WTC11 (cell line): ENCODE data around the gene SPSB2. TPM values are rescaled to one million over a fixed set of nuclear protein-coding genes. Genes with fewer than 3 reads are reported as not detected.

Source experiments
- ATF2 ChIP-seq: sonication (generic); formaldehyde crosslinking; IDR thresholded peaks from 2 replicates; pipeline ENCODE4 v1.8.1; 2022; ENCODE audit warnings: low read depth, missing genetic modification reagents, borderline replicate concordance
- ATF3 ChIP-seq: sonication (generic); formaldehyde crosslinking; conservative IDR thresholded peaks from 2 replicates; pipeline ENCODE4 v1.8.1; 2022; ENCODE audit warnings: mild to moderate bottlenecking, missing genetic modification reagents
- CREM ChIP-seq: sonication (generic); formaldehyde crosslinking; IDR thresholded peaks from 2 replicates; pipeline ENCODE4 v1.8.1; 2022; ENCODE audit warnings: mild to moderate bottlenecking, missing genetic modification reagents, moderate library complexity
- E2F1 ChIP-seq: sonication (generic); formaldehyde crosslinking; IDR thresholded peaks from 2 replicates; pipeline ENCODE4 v1.8.0; 2022; ENCODE audit warnings: mild to moderate bottlenecking, missing genetic modification reagents
- E2F5 ChIP-seq: sonication (generic); formaldehyde crosslinking; IDR thresholded peaks from 2 replicates; pipeline ENCODE4 v1.8.1; 2022; ENCODE audit warnings: mild to moderate bottlenecking, moderate library complexity, missing genetic modification reagents
- FOXJ3 ChIP-seq: sonication (generic); formaldehyde crosslinking; IDR thresholded peaks from 2 replicates; pipeline ENCODE4 v1.9.0; 2021; ENCODE audit warnings: missing genetic modification reagents, mild to moderate bottlenecking, borderline replicate concordance
- HMGXB4 ChIP-seq: sonication (generic); formaldehyde crosslinking; IDR thresholded peaks from 2 replicates; pipeline ENCODE4 v1.8.1; 2023; ENCODE audit warnings: mild to moderate bottlenecking, moderate library complexity, missing genetic modification reagents
- IRF1 ChIP-seq: sonication (generic); formaldehyde crosslinking; IDR thresholded peaks from 2 replicates; pipeline ENCODE4 v1.8.0; 2023; ENCODE audit warnings: missing genetic modification reagents
- JUN ChIP-seq: sonication (generic); formaldehyde crosslinking; IDR thresholded peaks from 2 replicates; pipeline ENCODE4 v1.8.0; 2023; ENCODE audit warnings: mild to moderate bottlenecking, missing genetic modification reagents
- PRRX2 ChIP-seq: fragments of 250-450 bp; sonication (Bioruptor Pico); IDR thresholded peaks from 2 replicates; pipeline ENCODE4 v1.8.0; 2021; ENCODE audit warnings: mild to moderate bottlenecking
- TEAD1 ChIP-seq: sonication (generic); formaldehyde crosslinking; IDR thresholded peaks from 2 replicates; pipeline ENCODE4 v1.8.0; 2022; ENCODE audit warnings: mild to moderate bottlenecking, missing genetic modification reagents
- ZBTB21 ChIP-seq: sonication (generic); formaldehyde crosslinking; IDR thresholded peaks from 2 replicates; pipeline ENCODE4 v1.8.1; 2023; ENCODE audit warnings: mild to moderate bottlenecking, missing genetic modification reagents, borderline replicate concordance
- ZMAT4 ChIP-seq: fragments of 250-450 bp; sonication (Bioruptor Pico); IDR thresholded peaks from 2 replicates; pipeline ENCODE4 v1.9.0; 2021; ENCODE audit warnings: mild to moderate bottlenecking
- ZNF532 ChIP-seq: fragments of 250-450 bp; sonication (Bioruptor Pico); IDR thresholded peaks from 2 replicates; pipeline ENCODE4 v1.9.0; 2021; ENCODE audit warnings: mild to moderate bottlenecking, borderline replicate concordance
- total RNA-seq: library from RNA; stranded (reverse); gene quantifications from 3 replicates; pipeline ENCODE4 v1.2.3, GENCODE V29; 2021
- TF ChIP-seq, protein P1 (sequence below): sonication (generic); formaldehyde crosslinking; conservative IDR thresholded peaks from 2 replicates; pipeline ENCODE4 v1.8.1; 2023; ENCODE audit warnings: mild to moderate bottlenecking, low read depth, missing genetic modification reagents, moderate library complexity
- TF ChIP-seq, protein P2 (sequence below): sonication (generic); formaldehyde crosslinking; IDR thresholded peaks from 2 replicates; pipeline ENCODE4 v1.8.0; 2022; ENCODE audit warnings: mild to moderate bottlenecking, missing genetic modification reagents
- TF ChIP-seq, protein P3 (sequence below): sonication (generic); formaldehyde crosslinking; IDR thresholded peaks from 2 replicates; pipeline ENCODE4 v1.8.0; 2023; ENCODE audit warnings: missing genetic modification reagents, mild to moderate bottlenecking, borderline replicate concordance

Gene SPSB2
- total RNA-seq, 1 experiment from 2014 or later: 25.5 TPM

DNA sequence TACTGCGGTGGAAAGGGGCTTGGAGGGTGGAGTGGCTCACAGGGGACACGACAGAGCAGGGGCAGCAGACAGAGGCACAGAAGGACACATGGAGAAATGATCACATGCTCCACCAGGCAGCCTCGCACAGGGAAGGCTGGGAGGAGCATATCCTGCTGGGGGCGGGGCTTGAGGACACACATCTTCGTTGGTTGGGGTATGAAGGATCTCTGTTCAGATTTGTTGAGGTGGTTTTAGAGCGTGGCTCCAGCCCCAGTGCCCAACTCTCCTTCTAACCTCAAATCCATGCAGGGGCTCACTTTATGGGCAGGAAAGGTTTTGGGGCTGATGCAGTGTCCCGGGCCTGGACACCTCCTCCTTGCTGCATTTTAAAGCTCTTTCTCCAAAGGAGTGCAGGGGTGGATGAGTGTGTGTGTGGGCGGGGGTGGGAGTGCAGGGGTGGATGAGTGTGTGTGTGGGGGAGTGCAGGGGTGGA lies 45.6 kb downstream of the SPSB2 start (continued):
- TF ChIP-seq E2F5 (CRISPR knock-in tag) (no peak), ZNF532 (CRISPR knock-in tag) (no peak), TEAD1 (CRISPR knock-in tag) (no peak), ZBTB21 (CRISPR knock-in tag) (no peak), CREM (no peak), IRF1 (CRISPR knock-in tag) (no peak), HMGXB4 (CRISPR knock-in tag) (no peak), ZMAT4 (CRISPR knock-in tag) (no peak), JUN (no peak), ATF3 (CRISPR knock-in tag) (no peak), E2F1 (CRISPR knock-in tag) (no peak), ATF2 (CRISPR knock-in tag) (no peak), PRRX2 (CRISPR knock-in tag) (no peak), FOXJ3 (CRISPR knock-in tag) (no peak)
- TF ChIP-seq, protein P1, sequence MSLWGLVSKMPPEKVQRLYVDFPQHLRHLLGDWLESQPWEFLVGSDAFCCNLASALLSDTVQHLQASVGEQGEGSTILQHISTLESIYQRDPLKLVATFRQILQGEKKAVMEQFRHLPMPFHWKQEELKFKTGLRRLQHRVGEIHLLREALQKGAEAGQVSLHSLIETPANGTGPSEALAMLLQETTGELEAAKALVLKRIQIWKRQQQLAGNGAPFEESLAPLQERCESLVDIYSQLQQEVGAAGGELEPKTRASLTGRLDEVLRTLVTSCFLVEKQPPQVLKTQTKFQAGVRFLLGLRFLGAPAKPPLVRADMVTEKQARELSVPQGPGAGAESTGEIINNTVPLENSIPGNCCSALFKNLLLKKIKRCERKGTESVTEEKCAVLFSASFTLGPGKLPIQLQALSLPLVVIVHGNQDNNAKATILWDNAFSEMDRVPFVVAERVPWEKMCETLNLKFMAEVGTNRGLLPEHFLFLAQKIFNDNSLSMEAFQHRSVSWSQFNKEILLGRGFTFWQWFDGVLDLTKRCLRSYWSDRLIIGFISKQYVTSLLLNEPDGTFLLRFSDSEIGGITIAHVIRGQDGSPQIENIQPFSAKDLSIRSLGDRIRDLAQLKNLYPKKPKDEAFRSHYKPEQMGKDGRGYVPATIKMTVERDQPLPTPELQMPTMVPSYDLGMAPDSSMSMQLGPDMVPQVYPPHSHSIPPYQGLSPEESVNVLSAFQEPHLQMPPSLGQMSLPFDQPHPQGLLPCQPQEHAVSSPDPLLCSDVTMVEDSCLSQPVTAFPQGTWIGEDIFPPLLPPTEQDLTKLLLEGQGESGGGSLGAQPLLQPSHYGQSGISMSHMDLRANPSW (CRISPR knock-in tag): no peak
- TF ChIP-seq, protein P2, sequence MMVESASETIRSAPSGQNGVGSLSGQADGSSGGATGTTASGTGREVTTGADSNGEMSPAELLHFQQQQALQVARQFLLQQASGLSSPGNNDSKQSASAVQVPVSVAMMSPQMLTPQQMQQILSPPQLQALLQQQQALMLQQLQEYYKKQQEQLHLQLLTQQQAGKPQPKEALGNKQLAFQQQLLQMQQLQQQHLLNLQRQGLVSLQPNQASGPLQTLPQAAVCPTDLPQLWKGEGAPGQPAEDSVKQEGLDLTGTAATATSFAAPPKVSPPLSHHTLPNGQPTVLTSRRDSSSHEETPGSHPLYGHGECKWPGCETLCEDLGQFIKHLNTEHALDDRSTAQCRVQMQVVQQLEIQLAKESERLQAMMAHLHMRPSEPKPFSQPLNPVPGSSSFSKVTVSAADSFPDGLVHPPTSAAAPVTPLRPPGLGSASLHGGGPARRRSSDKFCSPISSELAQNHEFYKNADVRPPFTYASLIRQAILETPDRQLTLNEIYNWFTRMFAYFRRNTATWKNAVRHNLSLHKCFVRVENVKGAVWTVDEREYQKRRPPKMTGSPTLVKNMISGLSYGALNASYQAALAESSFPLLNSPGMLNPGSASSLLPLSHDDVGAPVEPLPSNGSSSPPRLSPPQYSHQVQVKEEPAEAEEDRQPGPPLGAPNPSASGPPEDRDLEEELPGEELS (CRISPR knock-in tag): no peak
- TF ChIP-seq, protein P3, sequence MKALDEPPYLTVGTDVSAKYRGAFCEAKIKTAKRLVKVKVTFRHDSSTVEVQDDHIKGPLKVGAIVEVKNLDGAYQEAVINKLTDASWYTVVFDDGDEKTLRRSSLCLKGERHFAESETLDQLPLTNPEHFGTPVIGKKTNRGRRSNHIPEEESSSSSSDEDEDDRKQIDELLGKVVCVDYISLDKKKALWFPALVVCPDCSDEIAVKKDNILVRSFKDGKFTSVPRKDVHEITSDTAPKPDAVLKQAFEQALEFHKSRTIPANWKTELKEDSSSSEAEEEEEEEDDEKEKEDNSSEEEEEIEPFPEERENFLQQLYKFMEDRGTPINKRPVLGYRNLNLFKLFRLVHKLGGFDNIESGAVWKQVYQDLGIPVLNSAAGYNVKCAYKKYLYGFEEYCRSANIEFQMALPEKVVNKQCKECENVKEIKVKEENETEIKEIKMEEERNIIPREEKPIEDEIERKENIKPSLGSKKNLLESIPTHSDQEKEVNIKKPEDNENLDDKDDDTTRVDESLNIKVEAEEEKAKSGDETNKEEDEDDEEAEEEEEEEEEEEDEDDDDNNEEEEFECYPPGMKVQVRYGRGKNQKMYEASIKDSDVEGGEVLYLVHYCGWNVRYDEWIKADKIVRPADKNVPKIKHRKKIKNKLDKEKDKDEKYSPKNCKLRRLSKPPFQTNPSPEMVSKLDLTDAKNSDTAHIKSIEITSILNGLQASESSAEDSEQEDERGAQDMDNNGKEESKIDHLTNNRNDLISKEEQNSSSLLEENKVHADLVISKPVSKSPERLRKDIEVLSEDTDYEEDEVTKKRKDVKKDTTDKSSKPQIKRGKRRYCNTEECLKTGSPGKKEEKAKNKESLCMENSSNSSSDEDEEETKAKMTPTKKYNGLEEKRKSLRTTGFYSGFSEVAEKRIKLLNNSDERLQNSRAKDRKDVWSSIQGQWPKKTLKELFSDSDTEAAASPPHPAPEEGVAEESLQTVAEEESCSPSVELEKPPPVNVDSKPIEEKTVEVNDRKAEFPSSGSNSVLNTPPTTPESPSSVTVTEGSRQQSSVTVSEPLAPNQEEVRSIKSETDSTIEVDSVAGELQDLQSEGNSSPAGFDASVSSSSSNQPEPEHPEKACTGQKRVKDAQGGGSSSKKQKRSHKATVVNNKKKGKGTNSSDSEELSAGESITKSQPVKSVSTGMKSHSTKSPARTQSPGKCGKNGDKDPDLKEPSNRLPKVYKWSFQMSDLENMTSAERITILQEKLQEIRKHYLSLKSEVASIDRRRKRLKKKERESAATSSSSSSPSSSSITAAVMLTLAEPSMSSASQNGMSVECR: no peak
